Activated T-cell treated with anti-CD3 and anti-CD28 coated beads for 48 hours (primary cell): ENCODE data around the gene MAP2K3.

Source experiments
- DNase-seq: peaks from one replicate; pipeline ENCODE4 v3.0.0-alpha.2; 2020; ENCODE audit warnings: low read depth

The MAP2K3 gene

DNA sequence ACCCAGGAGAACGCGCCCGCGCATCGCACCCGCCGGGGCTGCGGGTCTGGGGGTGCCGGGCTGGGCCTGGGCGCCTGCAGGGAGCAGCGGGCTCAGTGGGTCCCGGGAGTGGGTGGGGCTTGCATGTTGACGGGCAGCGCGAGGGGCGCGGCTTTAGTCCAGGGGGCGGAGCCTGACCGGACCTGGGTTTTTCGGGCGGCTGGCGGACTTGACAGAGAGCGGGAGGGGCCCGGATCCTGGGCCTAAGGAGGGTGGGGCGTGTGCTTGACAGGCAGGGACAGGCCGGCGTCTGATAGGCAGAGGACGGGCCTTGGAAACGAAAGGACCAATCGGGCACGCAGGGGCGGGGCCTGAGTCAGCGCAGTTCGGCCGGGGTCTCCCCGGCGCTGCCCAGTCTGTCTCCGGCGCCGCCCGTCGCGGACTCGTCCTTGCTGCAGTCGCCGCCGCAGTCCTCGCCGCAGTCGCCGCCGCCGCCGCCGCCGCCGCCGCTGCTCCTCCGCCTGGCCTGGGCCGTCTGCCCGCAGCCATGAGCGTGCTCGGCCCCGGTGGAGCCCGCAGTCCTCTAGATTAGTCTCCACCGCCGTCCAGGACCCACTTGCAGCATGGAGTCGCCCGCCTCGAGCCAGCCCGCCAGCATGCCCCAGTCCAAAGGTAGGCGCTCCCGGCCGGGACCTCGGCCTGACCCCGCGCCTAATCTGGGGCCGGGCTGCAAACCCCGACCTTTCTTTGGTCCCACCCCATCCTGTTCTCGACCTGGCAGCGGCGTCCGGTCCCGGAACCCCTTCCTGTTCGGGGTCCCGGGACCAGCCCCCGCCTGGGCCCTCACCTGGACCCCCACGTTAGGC is at the start of gene MAP2K3:
Gene MAP2K3 (plus strand): TSS at position 393 of the 845 bp plus-strand sequence. CDS start 210 bp downstream, at position 603.
- peak; percentile 96 for DNase-seq

DNA sequence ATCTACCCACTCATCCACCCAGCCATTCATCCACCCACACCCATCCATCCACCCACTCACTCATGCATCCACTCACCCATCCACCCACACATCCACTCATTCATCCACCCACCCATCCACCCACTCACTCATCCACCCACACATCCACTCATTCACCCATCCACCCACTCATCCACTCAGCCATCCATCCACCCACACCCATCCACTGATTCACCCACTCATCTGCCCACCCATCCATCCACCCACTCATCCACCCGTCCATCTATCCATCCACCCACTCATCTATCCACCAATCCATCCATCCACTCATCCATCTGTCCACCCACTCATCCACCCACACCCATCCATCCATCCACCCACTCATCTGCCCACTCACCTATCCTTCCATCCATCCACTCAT is 48.6 kb upstream of the MAP2K3 start:
- DNase-seq, result no peak

DNA sequence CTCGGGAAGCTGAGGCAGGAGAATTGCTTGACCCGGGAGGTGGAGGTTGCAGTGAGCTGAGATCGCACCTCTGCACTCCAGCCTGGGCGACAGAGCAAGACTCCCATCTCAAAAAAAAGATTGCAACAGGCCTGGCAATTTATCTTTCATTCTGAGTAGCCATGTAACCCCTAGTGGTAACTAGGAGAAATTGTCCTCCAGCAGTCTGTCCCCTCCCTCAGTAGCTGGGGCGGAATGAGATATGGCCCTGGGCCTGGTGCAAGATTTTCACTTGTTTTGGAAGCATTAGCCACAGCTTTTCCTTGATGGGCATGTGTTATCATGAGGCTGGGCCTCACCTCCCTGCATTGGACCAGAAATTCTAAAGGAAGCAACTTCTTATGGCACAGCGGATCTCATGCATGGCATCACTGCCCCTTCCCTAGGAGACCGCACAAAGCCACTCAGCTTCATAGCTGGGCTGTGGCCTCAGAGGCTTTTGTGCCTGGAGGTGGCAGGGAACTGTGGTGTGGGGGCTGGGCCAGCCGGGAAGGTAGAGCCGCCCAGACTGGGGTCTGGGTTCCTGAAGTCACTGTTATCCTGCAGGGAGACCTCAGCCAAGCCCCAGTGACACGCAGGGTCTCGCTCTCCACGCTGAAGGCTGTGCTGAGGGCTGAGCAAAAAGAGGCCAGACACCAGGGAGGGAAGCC is 44.7 kb upstream of the MAP2K3 start:
- DNase-seq, result no peak

DNA sequence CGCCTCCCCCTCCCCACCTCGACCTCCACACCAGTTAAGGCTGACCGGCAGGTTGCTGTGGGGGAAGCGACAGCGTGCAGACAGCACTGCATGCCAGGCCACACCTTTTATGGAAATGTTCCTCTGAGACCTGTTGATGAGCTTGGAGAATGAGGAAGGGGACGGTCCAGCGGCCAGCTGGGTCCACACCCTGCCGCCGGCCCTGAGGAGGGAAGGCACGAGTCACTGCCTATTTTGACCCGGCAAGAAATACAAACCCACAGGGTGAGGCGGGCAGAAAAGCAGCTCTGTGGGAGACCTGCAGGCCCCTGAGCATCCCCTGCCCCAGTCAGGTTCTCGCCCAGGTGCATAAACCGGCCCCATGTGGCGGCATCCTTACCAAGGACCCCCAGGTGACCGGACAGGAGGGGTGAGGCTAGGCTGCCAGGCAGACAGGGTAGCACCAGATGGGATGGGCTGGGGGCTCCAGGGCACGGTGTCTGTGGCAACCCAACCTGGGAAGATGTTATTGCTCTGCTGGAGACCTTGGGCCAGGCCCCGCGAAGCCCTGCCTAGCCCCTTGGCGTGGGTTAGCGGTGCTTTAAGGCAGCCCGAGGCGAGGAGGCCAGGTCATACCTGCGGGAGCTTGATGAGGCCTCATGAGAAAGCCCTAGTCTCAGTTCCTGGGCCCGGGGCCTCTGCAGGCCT is 44.0 kb upstream of the MAP2K3 start:
- DNase-seq, result no peak

DNA sequence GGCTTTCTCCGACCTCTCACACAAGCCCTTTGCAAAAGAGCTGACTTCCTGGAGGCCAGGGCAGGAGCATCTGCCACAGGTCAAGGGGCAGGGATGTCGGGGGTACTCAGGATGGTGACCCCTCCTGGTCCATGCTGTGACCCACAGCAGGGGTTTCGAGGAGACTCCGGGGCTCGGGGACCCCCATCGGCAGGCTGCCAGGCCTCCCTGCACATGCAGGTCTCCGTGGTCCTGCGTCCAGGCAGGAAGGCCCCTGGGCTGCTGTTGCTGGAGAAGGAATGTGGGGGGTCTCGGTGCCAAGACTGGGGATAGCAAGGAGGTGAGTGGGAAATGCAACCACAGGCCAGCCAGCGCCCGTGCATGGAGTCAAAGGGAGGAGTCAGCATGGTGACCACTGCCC is 42.9 kb upstream of the MAP2K3 start:
- DNase-seq, result no peak

DNA sequence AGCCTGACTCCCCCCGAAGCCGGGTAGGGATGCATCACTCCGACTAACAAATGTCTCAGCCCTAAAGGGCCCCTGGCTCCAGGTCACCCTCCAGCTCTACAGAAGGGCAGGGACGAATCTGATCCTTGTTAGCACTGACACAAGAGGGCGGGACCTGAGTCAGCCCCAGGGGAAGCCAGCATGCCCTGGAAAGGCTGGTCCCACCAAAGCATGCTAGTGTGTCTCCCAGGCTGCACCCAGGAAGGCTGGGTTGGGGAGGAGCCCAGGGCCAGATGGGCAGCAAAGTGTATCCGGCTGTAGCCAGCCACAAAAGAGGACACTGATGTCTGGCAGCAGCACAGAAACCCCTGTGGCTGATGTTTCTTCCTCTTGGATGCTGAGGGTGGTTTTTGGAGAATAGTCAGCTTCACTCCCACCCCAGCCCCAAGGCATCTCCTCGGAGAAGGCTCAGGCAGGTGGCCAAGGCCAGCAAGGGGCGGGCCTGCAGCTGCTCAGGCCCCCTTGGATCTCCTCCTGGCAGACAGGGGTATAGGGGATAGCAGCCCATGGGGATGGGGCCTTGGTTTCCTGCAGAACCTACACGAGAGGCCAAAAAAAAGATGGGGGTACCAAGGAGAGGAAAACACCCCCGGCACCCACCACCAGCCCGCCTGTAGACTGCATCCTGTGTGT is 42.3 kb upstream of the MAP2K3 start:
- DNase-seq, result no peak

DNA sequence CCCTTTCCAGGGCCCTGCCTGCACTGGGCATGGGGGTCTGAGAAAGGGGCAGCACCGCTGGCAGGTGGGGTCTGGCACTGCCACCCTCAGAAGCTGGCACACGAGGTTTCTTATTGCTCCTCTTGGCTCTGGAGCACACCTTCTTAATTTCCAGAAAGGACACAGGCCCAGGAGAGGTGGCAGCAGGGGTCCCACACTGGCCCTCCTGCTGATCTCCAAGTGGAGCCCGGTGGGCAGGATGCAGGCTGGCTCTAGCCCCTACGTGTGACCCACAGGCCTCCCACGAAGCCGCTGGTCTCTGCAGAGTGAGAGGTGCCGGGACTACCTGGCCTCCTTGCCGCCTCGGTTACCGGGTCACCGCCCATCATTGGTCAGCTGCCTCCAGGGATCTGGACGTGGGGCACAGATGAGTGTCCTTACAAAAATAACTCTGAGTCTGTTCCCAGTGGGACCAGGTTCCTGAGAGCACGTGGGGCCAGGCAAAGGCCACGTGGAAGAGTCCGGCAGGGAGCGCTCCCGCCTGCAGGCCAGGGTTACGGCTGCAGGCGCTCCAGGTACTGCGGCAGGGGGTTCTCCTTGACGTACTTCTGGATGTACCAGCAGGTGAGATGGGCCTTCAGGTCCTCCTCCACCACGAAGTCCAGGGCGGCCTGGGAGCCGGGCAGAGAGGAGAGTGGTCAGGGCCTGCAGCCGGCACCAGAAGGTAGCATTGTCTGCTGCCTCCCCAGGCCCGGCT is 41.6 kb upstream of the MAP2K3 start:
- DNase-seq, result no peak

DNA sequence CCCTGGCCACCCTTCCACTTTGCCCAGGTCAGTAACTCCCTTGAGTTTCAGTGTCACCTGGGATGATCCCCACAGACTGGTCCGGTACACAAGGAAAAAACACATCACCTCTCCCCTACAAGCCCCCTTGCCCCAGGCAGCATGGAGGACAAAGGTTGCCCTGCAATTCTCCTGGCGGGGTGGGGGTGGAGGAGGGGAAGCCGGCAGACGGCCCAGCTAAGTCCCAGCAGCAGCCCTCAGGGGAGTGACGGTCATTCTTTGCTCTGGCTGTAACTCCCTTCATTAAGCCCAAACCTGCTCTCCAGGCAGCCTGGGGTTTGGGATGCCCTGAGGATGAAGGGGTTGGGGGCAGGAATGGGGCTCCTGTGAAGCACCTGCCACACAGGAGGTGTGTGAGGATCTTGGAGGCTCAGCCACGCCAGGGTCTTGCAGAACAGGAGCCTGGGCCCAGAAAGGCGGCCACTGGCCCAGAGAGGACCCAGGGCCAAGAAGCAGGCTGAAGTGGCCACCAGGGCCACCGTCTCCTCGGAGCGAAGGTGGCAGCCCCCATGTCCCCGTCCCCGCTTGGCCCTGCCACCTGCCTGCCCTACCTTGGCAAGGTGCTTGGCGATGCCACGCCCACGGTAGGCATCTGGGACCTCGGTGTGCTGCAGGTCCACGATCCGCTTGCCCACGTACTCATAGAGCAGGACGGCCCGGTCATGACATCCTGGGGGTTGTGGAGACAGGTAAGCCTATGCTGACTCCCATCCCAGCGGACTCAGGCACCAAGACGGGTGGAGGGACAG is 40.8 kb upstream of the MAP2K3 start:
- DNase-seq, result no peak

DNA sequence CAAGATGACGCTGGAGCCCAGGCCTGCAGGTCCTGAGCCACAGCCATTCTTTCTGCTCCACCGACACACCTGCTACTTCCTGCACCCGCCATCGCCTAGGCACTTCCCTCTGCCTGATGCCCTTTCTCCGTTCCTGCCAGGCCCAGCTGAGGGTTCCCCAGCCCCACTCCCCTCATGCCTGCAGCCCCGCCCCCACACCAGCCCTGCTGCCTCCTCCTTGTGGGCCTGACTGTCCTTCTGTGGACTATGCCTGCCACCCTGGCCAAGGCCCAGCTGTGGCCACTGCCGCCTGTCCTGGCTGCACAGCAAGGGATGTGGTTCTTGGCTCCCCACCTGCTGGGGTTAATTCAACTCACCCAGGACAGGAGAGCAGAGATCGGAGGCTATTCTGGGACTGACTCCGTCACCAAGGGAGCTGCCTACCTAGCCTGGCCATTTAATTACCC is 38.8 kb upstream of the MAP2K3 start:
- DNase-seq, result no peak

DNA sequence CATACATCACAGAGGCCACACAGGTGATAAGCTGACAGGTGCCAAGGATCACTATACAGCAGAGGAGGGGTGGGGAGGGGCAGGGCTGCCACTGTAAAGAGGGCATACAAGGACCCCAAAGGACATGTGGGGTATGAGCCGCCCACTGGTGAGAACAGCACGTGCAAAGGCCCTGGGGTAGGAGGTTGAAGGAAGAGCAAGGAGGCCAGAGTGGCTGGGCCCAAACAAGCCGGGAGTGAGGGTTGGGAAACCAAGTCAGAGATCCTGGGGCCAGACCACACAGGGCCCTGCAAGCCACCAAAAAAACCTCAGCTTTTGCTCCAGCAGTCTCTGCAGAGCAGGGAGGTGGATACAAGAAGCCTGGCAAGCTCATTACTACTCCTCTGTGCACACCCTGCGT is 37.8 kb upstream of the MAP2K3 start:
- no peak for DNase-seq

DNA sequence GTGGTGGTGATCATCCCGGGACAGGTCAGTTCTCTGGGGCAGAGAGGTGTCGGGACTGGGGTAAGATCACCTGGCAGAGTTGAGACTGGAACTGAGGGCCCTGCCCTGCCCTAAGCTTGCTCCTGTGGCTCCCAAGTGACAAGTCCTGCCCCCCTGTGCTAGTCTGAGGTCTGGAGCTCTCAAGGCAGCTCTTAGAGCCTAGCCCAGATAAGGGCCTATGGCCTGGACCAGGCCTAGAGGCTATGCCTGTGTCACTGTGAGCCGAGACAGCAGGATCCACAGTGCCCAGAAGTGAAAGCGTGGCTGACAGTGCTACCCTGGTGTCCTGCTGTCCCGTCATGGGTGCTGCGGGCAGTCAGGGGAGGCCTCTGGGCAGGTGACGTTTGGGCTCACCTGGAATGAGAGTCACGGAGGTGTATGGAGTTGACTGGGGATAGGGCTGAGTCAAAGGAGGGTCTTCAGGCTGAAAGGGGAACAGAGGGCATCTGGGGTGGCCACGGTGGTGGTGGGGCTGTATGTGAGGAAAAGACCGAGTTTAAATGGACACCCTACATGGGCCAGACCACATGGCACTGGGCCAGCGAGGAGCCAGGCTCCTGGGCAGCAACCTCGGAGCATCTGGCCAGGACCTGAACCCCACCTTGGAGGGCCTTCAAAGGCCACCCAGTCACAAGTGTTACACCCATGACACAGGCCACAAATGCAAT is 36.8 kb upstream of the MAP2K3 start:
- no peak for DNase-seq

DNA sequence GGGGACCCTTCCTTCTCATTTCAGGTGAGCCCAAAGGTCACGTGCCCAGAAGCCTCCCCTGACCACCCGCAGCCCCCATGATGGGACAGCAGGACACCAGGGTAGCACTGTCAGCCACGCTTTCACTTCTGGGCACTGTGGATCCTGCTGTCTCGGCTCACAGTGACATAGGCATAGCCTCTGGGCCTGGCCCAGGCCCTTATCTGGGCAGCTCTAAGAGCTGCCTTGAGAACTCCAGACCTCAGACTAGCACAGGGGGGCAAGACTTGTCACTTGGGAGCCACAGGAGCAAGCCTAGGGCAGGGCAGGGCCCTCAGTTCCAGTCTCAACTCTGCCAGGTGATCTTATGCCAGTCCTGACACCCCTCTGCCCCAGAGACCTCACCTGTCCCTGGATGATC is 36.0 kb upstream of the MAP2K3 start:
- DNase-seq, result no peak

DNA sequence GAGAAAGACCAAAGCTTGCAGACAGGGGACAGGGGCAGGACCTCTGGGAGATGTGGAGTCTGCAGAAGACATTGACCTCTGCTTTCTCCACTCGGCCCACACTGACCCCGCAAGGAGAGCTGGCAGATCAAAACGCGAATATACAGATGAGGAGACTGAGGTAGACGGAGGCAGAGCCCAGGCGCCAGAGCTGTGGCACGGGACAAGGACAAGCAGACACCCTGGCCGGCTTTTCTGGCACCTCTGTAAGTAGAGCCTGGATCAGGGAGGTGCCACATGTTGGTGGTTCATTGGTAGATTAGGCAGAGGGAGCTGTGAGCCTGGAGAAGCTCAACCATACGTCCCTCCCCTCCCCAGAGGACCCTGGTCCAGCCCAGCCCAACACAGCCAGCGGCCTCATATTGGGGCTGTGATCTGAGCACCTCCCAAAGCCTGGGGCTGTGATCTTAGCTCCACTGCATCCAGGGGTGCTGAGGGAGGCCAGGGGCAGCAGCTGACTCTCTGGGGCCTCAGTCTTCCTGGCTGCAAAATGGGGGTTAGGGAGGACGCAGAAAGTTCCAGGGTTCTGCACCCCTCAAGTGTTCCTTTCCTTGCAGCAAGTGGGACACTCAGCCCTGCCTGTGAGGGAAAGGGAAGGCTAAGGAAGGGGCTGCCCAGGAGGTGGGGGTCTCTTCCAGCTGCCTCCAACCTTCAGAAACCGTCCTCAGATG is 35.3 kb upstream of the MAP2K3 start:
- no peak for DNase-seq

DNA sequence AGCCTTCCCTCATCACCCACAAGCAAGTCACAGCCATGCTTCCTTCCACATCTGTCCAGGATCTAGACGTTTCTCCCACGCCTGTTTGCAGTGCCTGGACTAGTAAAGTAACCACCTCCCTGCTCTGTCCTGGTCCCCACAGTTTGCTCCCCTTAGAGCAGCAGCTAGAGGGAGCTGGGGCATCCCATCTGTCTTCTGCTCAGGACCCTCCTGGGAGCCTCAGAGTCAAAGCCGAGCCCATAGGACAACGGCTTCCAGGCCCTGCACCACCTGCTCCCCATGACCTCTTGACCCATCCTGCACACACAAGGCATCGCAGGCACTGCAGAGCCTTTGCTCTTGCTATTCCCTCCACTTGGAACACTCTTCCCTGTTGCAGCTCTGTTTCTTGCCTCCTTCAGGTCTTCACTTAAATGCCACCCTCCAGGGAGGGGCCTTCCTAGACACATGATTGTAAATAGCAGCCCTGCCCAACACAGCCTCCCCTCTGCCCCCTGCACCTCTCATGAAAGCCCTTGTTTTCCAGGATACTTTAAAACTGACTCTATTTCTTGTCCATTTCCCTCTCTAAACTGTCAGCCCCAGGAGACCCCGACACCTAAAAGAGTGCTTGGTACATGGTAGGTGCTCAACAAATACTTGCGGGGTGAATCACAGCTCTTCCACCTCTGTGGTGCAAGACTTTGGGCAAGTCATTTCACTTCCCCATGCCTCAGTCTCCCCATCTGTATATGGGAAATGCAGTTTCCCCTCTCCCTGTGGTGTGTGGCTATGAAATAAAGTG is 34.4 kb upstream of the MAP2K3 start:
- DNase-seq, result no peak

DNA sequence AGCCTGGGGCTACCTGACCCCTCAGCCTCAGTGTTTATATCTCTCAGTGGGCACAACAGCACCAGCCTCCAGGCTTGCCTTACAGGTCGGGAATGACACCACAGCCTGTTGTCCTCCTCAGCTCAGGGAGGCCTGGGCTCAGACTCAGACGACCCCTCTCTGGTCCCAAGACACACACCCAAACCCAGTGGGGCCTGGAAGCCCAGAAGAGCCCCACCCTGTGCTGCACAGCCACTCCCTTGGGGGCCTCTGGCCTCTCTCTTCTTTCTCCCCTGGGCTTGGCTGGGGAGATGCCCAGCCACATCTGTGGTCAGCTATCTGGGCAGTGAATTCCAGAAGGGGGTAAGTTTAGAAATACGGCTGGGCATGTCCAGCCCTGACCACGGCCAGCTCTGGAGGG is 33.7 kb upstream of the MAP2K3 start:
- no peak for DNase-seq

DNA sequence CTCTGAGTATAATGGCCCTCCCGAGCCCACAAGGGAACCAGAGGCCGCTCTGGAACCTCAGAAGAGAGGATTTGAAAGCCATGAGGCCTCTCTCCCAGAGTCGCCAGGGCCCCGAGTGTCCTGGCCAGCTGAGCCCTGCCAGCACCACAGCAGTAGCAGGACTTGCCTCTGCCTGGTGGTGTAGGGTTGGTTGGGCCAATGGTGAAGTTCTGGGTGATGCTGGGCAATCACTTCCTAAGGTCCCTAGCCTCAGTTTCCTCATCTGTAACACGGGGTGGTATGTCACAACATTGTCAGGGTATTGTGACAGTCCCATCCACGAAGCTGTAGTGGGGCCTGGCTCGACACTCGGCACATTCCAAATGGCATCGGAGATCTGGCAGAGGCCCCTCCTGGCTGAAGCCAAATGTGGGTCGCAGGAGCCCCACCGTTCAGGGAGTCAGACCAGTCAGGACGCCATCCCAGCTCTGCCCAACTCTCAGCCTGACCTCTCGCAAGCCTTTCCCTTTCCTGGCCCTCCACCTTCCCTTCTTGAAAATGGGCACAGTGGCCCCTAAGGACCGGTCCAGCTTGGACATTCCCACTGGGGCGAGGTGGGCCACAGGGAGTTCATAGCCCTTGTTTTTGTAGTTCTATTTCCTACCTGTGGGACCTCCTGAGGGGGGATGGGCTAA is 33.0 kb upstream of the MAP2K3 start:
- DNase-seq, result no peak

DNA sequence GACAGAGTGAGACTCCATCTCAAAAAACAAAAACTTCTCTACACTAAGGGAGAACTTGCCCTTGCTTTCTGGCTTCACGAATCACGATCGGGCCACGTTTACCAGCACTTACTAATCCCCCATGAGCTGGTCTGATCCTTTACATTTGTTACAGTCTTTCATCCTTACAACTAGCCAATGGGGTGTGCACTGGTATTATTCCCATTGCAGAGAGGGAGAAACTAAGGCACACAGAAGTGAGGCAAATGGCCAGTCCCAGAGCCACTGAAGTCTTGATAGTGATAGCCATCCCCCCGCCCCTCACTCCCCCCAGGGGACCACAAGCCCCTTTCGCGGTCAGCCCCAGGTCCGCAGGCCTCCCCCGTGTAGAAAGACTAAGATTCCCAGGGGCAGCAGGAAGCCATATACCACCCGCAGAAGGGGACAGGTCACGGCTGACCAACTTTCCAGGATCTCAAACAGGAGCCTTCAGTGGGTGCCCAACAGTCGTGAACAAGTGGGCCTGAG is 32.2 kb upstream of the MAP2K3 start:
- no peak for DNase-seq
